ENCODE measurements around the gene DCST1. TPM values are rescaled to one million over a fixed set of nuclear protein-coding genes. Genes with fewer than 3 reads are reported as not detected.

The DCST1 gene
- total and polyA plus RNA-seq, 4 donors: not detected

- peak overlapping the region; percentile 73 to 94 (median 91) for H3K4me3 ChIP-seq (ENCODE audit: low read depth in 1 of 3, low read length in 3 of 3)
- peak overlapping the region; percentile 89 to 96 for H3K9ac ChIP-seq (ENCODE audit: low read depth in 1 of 2, low read length in 2 of 2)
- H3K9me3 ChIP-seq (ENCODE audit: control insufficient read depth in 4 of 4, low read length in 3 of 4): no peaks in the 10 kb centered on the region
- no peaks in the 10 kb centered on the region for H3K27me3 ChIP-seq (ENCODE audit: control insufficient read depth in 4 of 4, insufficient read depth in 4 of 4, low read length in 3 of 4)
- TF ChIP-seq FOXA1 (IDR thresholded peaks at IDR 0.05): no peak
- TF ChIP-seq HNF4A (conservative IDR thresholded peaks at IDR 0.05): no peak
- TF ChIP-seq NR2F2 (IDR thresholded peaks at IDR 0.05): no peak
- TF ChIP-seq RAD21 (IDR thresholded peaks at IDR 0.05): no peak
- TF ChIP-seq TAF1 (conservative IDR thresholded peaks at IDR 0.05): no peak
- TF ChIP-seq YY1 (IDR thresholded peaks at IDR 0.05): no peak
- H3K36me3 ChIP-seq (ENCODE audit: control insufficient read depth in 4 of 4, insufficient read depth in 3 of 4, low read depth in 1 of 4, low read length in 3 of 4): no peaks in the 10 kb centered on the region
- under 1% methylated on average over 37 of the region's 37 CpGs for WGBS
- peak; percentile 55 for DNase-seq (ENCODE audit: low spot score)
- peak overlapping the region; percentile 87 to 99 for H3K27ac ChIP-seq (ENCODE audit: low read depth in 1 of 2, low read length in 2 of 2)
- H3K4me1 ChIP-seq (ENCODE audit: control insufficient read depth in 4 of 4, insufficient read depth in 4 of 4, low read length in 3 of 4): peaks cover 30 to 67% (median 55%) of the 10 kb centered on the region in 4 donors
These were observed 30.3 kb upstream of the DCST1 start for GRCh38 chr1:155003227-155003765.

- Histone ChIP-seq H3K36me3 (ENCODE audit: control insufficient read depth in 4 of 4, insufficient read depth in 3 of 4, low read depth in 1 of 4, low read length in 3 of 4) (no peaks in the 10 kb centered on the region), H3K4me3 (ENCODE audit: low read depth in 1 of 3, low read length in 3 of 3) (peak overlapping the region; percentile 73 to 94 (median 91)), H3K9me3 (ENCODE audit: control insufficient read depth in 4 of 4, low read length in 3 of 4) (no peaks in the 10 kb centered on the region), H3K4me1 (ENCODE audit: control insufficient read depth in 4 of 4, insufficient read depth in 4 of 4, low read length in 3 of 4) (peaks cover 35 to 72% (median 59%) of the 10 kb centered on the region in 4 donors), H3K9ac (ENCODE audit: low read depth in 1 of 2, low read length in 2 of 2) (peak overlapping the region; percentile 89 to 96), H3K27ac (ENCODE audit: low read depth in 1 of 2, low read length in 2 of 2) (peak overlapping the region; percentile 87 to 99), H3K27me3 (ENCODE audit: control insufficient read depth in 4 of 4, insufficient read depth in 4 of 4, low read length in 3 of 4) (no peaks in the 10 kb centered on the region)
- under 1% methylated on average over 34 of the region's 34 CpGs for WGBS
- DNase-seq (ENCODE audit: low spot score): no peak
- TF ChIP-seq, protein P1, sequence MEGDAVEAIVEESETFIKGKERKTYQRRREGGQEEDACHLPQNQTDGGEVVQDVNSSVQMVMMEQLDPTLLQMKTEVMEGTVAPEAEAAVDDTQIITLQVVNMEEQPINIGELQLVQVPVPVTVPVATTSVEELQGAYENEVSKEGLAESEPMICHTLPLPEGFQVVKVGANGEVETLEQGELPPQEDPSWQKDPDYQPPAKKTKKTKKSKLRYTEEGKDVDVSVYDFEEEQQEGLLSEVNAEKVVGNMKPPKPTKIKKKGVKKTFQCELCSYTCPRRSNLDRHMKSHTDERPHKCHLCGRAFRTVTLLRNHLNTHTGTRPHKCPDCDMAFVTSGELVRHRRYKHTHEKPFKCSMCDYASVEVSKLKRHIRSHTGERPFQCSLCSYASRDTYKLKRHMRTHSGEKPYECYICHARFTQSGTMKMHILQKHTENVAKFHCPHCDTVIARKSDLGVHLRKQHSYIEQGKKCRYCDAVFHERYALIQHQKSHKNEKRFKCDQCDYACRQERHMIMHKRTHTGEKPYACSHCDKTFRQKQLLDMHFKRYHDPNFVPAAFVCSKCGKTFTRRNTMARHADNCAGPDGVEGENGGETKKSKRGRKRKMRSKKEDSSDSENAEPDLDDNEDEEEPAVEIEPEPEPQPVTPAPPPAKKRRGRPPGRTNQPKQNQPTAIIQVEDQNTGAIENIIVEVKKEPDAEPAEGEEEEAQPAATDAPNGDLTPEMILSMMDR (IDR thresholded peaks at IDR 0.05; ENCODE audit: low read depth, low read length, missing input control): no peak
- TF ChIP-seq HNF4G (IDR thresholded peaks at IDR 0.05): no peak
- no peak for TF ChIP-seq JUND (IDR thresholded peaks at IDR 0.05)
- TF ChIP-seq, protein P2, sequence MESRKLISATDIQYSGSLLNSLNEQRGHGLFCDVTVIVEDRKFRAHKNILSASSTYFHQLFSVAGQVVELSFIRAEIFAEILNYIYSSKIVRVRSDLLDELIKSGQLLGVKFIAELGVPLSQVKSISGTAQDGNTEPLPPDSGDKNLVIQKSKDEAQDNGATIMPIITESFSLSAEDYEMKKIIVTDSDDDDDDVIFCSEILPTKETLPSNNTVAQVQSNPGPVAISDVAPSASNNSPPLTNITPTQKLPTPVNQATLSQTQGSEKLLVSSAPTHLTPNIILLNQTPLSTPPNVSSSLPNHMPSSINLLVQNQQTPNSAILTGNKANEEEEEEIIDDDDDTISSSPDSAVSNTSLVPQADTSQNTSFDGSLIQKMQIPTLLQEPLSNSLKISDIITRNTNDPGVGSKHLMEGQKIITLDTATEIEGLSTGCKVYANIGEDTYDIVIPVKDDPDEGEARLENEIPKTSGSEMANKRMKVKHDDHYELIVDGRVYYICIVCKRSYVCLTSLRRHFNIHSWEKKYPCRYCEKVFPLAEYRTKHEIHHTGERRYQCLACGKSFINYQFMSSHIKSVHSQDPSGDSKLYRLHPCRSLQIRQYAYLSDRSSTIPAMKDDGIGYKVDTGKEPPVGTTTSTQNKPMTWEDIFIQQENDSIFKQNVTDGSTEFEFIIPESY (IDR thresholded peaks at IDR 0.05): peak; percentile 10
- TF ChIP-seq RXRA (IDR thresholded peaks at IDR 0.05): peak; percentile 26 to 38
- peak; percentile 75 to 85 for TF ChIP-seq GABPA (IDR thresholded peaks at IDR 0.05 in 1 of 2, conservative IDR thresholded peaks at IDR 0.05 in 1 of 2)
- TF ChIP-seq HNF4A (conservative IDR thresholded peaks at IDR 0.05): peak; percentile 78
- TF ChIP-seq YY1 (IDR thresholded peaks at IDR 0.05): no peak
- peak; percentile 66 to 77 for TF ChIP-seq EGR1 (IDR thresholded peaks at IDR 0.05; ENCODE audit: low read depth in 2 of 2)
- TF ChIP-seq NR2F2 (IDR thresholded peaks at IDR 0.05): no peak
- TF ChIP-seq SP1 (IDR thresholded peaks at IDR 0.05): peak; percentile 51
These were observed 29.8 kb upstream of the DCST1 start for GRCh38 chr1:155003766-155004351.

All from liver (tissue), 9 donors.